ENCODE measurements around the gene TMEM114. TPM values are rescaled to one million over a fixed set of nuclear protein-coding genes. Genes with fewer than 3 reads are reported as not detected.

Gene TMEM114
- total RNA-seq, 4 donors from 2014 or later: not detected

DNA sequence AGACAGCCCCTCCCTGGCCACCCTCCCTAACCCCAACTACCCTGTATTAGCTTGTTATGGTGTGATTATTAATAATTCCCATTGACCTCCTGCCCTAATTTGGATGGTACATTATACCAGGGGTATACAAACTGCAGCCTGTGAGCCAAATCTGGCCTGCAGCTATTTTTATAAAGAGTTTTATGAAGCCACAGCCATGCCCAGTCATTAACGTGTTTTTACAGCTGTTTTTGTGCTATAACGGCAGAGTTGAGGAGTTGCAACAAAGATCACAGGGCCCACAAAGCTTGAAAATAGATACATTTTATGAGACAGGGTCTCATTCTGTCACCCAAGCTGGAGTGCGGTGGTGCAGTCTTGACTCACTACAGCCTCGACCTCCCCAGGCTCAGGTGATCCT lies 37.1 kb upstream of the TMEM114 start:
- no peak overlapping the region for H3K27ac ChIP-seq
- H3K9me3 ChIP-seq: no peaks in the 10 kb centered on the region
- H3K36me3 ChIP-seq: peaks cover 3 to 73% (median 21%) of the 10 kb centered on the region in 3 donors
- peaks cover 0 to 26% (median 3%) of the 10 kb centered on the region in 4 donors for H3K4me1 ChIP-seq
- WGBS, 2 donors: 77 to 80% methylated on average over 4 of the region's 4 CpGs
- TF ChIP-seq, protein P1, sequence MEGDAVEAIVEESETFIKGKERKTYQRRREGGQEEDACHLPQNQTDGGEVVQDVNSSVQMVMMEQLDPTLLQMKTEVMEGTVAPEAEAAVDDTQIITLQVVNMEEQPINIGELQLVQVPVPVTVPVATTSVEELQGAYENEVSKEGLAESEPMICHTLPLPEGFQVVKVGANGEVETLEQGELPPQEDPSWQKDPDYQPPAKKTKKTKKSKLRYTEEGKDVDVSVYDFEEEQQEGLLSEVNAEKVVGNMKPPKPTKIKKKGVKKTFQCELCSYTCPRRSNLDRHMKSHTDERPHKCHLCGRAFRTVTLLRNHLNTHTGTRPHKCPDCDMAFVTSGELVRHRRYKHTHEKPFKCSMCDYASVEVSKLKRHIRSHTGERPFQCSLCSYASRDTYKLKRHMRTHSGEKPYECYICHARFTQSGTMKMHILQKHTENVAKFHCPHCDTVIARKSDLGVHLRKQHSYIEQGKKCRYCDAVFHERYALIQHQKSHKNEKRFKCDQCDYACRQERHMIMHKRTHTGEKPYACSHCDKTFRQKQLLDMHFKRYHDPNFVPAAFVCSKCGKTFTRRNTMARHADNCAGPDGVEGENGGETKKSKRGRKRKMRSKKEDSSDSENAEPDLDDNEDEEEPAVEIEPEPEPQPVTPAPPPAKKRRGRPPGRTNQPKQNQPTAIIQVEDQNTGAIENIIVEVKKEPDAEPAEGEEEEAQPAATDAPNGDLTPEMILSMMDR (IDR thresholded peaks at IDR 0.05): no peak
- TF ChIP-seq POLR2A (IDR thresholded peaks at IDR 0.05): no peak
- TF ChIP-seq EP300 (IDR thresholded peaks at IDR 0.05): no peak
- no peaks in the 10 kb centered on the region for H3K27me3 ChIP-seq
- H3K4me3 ChIP-seq: no peak overlapping the region
- no peak for DNase-seq (ENCODE audit: low spot score in 2 of 2)

DNA sequence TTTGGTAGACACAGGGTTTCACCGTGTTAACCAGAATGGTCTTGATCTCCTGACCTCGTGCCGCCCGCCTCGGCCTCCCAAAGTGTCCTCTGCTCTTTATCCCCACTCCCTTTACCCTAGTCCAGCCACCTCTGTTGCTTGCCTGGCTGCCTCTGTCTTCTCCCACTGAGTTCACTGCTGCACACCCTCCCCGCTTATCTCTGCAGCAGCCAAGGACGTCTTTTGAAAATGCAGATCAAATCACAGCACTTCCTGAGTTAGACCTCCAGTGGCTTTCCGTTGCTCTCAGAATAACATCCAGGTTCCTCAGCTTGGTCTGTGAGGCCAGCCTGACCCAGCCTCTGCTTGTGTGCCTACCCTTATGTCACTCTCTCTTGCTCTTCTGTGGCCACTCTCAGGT lies 36.6 kb upstream of the TMEM114 start:
- Histone ChIP-seq H3K36me3 (peaks cover 3 to 67% (median 21%) of the 10 kb centered on the region in 3 donors), H3K27ac (no peak overlapping the region), H3K4me3 (no peak overlapping the region), H3K9me3 (no peaks in the 10 kb centered on the region), H3K4me1 (peaks cover 0 to 25% (median 7%) of the 10 kb centered on the region in 4 donors), H3K27me3 (no peaks in the 10 kb centered on the region)
- TF ChIP-seq POLR2A (IDR thresholded peaks at IDR 0.05) (no peak), EP300 (IDR thresholded peaks at IDR 0.05) (no peak)
- TF ChIP-seq, protein P1 (IDR thresholded peaks at IDR 0.05): no peak
- WGBS, 2 donors: 95% methylated on average over 8 of the region's 8 CpGs
- DNase-seq (ENCODE audit: low spot score in 2 of 2): no peak

DNA sequence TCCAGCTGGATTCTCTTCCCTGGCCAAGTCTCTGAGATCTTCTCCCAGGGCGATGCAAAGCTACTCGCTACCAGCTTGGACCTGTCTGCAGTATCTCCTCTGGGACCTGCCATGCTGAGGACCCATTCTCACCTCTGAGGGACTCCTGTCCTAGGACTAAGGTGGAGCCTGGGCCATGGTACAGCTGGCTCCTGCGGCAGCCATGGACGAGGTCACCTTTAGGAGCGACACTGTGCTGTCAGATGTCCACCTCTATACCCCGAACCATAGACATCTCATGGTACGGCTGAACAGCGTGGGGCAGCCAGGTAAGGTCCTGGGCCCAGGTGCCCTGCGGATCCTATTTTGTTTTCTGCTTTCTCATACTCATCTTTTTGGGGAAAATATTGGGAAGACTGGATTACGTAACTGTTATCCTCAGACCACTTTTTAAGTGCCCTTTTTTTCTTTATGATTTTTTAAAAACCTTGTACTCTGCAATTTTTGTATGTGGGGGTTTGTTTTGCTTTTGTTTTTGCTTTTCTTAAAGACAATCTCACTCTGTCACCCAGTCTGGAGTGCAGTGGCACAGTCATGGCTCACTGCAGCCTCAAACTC lies 35.3 kb upstream of the TMEM114 start:
- no peaks in the 10 kb centered on the region for H3K27me3 ChIP-seq
- H3K9me3 ChIP-seq: no peaks in the 10 kb centered on the region
- no peak for DNase-seq (ENCODE audit: low spot score in 2 of 2)
- peaks cover 0 to 54% (median 13%) of the 10 kb centered on the region in 3 donors for H3K36me3 ChIP-seq
- H3K27ac ChIP-seq: no peak overlapping the region
- peaks cover 0 to 19% (median 7%) of the 10 kb centered on the region in 4 donors for H3K4me1 ChIP-seq
- 90 to 95% methylated on average over 10 of the region's 10 CpGs for WGBS, 2 donors
- H3K4me3 ChIP-seq: no peak overlapping the region
- TF ChIP-seq EP300 (IDR thresholded peaks at IDR 0.05): no peak
- TF ChIP-seq, protein P1 (IDR thresholded peaks at IDR 0.05): no peak
- no peak for TF ChIP-seq POLR2A (IDR thresholded peaks at IDR 0.05)

DNA sequence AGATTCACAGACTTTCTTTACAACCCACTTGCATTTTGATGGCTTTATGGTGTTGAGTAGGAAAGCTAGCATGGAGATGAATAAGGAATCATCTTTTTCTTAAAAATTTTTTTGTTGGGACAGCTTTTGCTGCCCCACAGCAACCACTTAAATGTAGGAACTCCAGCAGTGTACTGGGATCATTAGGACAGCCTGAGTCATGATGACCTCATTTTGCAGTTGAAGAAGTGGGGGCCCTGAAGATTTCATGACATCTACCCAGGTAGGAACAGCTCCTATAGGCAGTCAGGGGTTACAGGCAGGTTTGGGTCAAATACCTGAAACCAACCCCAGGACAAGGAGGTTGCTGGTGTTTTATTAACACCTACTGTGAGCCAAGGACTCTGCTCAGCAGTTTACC lies 33.3 kb upstream of the TMEM114 start:
- H3K4me1 ChIP-seq: peaks cover 0 to 22% (median 7%) of the 10 kb centered on the region in 4 donors
- peaks cover 0 to 34% (median 0%) of the 10 kb centered on the region in 3 donors for H3K36me3 ChIP-seq
- no peak overlapping the region for H3K27ac ChIP-seq
- H3K27me3 ChIP-seq: no peaks in the 10 kb centered on the region
- no peak overlapping the region for H3K4me3 ChIP-seq
- no peak for TF ChIP-seq EP300 (IDR thresholded peaks at IDR 0.05)
- TF ChIP-seq, protein P1 (IDR thresholded peaks at IDR 0.05): no peak
- DNase-seq (ENCODE audit: low spot score in 2 of 2): no peak
- no peaks in the 10 kb centered on the region for H3K9me3 ChIP-seq

DNA sequence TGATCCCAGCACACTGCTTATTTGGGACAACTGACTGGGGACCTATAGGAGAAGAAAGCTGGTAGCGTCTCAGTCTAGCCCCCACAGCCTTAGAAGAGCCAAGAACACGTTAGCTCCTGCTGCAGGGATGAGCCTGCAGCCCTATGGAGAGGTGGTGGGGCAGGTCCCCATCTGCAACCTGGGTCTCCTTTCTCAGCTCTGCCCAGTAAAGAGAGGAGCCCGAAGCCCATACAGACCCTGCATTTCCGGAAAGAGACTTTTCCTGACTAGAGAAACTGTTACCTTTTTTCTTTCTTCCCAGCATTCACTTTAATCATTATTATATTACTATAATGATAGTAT lies 32.0 kb upstream of the TMEM114 start:
- no peak for DNase-seq (ENCODE audit: low spot score in 2 of 2)
- no peaks in the 10 kb centered on the region for H3K9me3 ChIP-seq
- TF ChIP-seq, protein P1 (IDR thresholded peaks at IDR 0.05): no peak
- TF ChIP-seq POLR2A (IDR thresholded peaks at IDR 0.05) (no peak), EP300 (IDR thresholded peaks at IDR 0.05) (no peak)

More for the DNA sequence above, 32.0 kb upstream of the TMEM114 start:
- Histone ChIP-seq H3K36me3 (peaks cover 0 to 21% (median 0%) of the 10 kb centered on the region in 3 donors), H3K27ac (peak overlapping the region in 3 of 4 donors; percentile 81 to 90 (median 89)), H3K4me1 (peaks cover 0 to 23% (median 7%) of the 10 kb centered on the region in 4 donors), H3K27me3 (no peaks in the 10 kb centered on the region), H3K4me3 (peak overlapping the region; percentile 83 to 98 (median 88))
- 5 to 8% methylated on average over 4 of the region's 4 CpGs for whole genome bisulfite sequencing, 2 donors
